Measurements from ENCODE around the gene MBLAC1. TPM values are rescaled to one million over a fixed set of nuclear protein-coding genes. Genes with fewer than 3 reads are reported as not detected.
"Not testable (repeated sequence)": the region's sequence is repeated elsewhere in the genome, so short reads cannot be mapped to it uniquely, and the experiment has no call there.

MBLAC1 gene
- total RNA-seq, 4 donors from 2014 or later: 1.4 to 7.4 (median 3.1) TPM

GRCh38 chr7:100137851-100138760, 11.3 kb downstream of the MBLAC1 start:
- no peak for ATAC-seq
- no peaks in the 10 kb centered on the region for H3K4me1 ChIP-seq
- intact Hi-C loops (cut with DNase I; ENCODE audit: low total_unique reads): no loop called here

GRCh38 chr7:100141555-100141949, 14.8 kb downstream of the MBLAC1 start:
- Histone ChIP-seq H3K4me1 (no peaks in the 10 kb centered on the region), H3K9me3 (no peaks in the 10 kb centered on the region), H3K4me3 (no peak overlapping the region), H3K27ac (no peak overlapping the region), H3K36me3 (no peaks in the 10 kb centered on the region), H3K27me3 (peaks cover 0 to 4% (median 3%) of the 10 kb centered on the region in 3 donors)
- intact Hi-C loops (cut with DNase I; ENCODE audit: low total_unique reads) (no loop called here), in situ Hi-C loops (cut with MboI; ENCODE audit: low sequenced_read_pairs in 4 of 4) (loop anchor here in 1 of 4 donors (25.0 kb wide), 1 partner anchor 196 kb away; no protein-coding TSS in a partner anchor)
- no peak for DNase-seq
- TF ChIP-seq POLR2A (IDR thresholded peaks at IDR 0.05) (no peak), CTCF (IDR thresholded peaks at IDR 0.05 in 4 of 5, conservative IDR thresholded peaks at IDR 0.05 in 1 of 5) (no peak)
- ATAC-seq: no peak

More at GRCh38 chr7:100137851-100138760, 11.3 kb downstream of the MBLAC1 start:
- TF ChIP-seq POLR2A (IDR thresholded peaks at IDR 0.05): no peak
- TF ChIP-seq CTCF (IDR thresholded peaks at IDR 0.05 in 4 of 5, conservative IDR thresholded peaks at IDR 0.05 in 1 of 5): no peak
- no peaks in the 10 kb centered on the region for H3K9me3 ChIP-seq
- in situ Hi-C loops (cut with MboI; ENCODE audit: low sequenced_read_pairs in 4 of 4): loop anchor here in 2 of 4 donors (10.0 to 25.0 kb wide), 2 partner anchors 153 to 199 kb away; no protein-coding TSS in a partner anchor
- H3K27ac ChIP-seq: no peak overlapping the region
- H3K27me3 ChIP-seq: peaks cover 0 to 4% (median 3%) of the 10 kb centered on the region in 3 donors
- H3K4me3 ChIP-seq: no peak overlapping the region
- no peak for DNase-seq
- H3K36me3 ChIP-seq: no peaks in the 10 kb centered on the region

- Histone ChIP-seq H3K4me3 (no peak overlapping the region), H3K9me3 (no peaks in the 10 kb centered on the region), H3K4me1 (no peaks in the 10 kb centered on the region), H3K36me3 (no peaks in the 10 kb centered on the region), H3K27ac (no peak overlapping the region), H3K27me3 (peaks cover 0 to 4% (median 3%) of the 10 kb centered on the region in 3 donors)
- DNase-seq: no peak
- in situ Hi-C loops (cut with MboI; ENCODE audit: low sequenced_read_pairs in 4 of 4) (loop anchor here in 1 of 4 donors (25.0 kb wide), 1 partner anchor 195 kb away; no protein-coding TSS in a partner anchor), intact Hi-C loops (cut with DNase I; ENCODE audit: low total_unique reads) (no loop called here)
- TF ChIP-seq CTCF (IDR thresholded peaks at IDR 0.05 in 4 of 5, conservative IDR thresholded peaks at IDR 0.05 in 1 of 5) (no peak), POLR2A (IDR thresholded peaks at IDR 0.05) (no peak)
- no peak for ATAC-seq
Measured at GRCh38 chr7:100142461-100142860, 15.7 kb downstream of the MBLAC1 start.

GRCh38 chr7:100146350-100146749, 19.6 kb downstream of the MBLAC1 start:
- H3K4me1 ChIP-seq: peaks cover 10% of the 10 kb centered on the region in 2 donors
- H3K27me3 ChIP-seq; intact Hi-C loops (cut with DNase I; ENCODE audit: low total_unique reads); H3K27ac ChIP-seq; H3K4me3 ChIP-seq; ATAC-seq; H3K36me3 ChIP-seq; H3K9me3 ChIP-seq; DNase-seq: not testable (repeated sequence)
- in situ Hi-C loops (cut with MboI; ENCODE audit: low sequenced_read_pairs in 4 of 4): loop anchor here in 1 of 4 donors (25.0 kb wide), 1 partner anchor 191 kb away; no protein-coding TSS in a partner anchor

GRCh38 chr7:100147278-100147677, 20.5 kb downstream of the MBLAC1 start:
- Histone ChIP-seq H3K4me1 (peaks cover 10% of the 10 kb centered on the region in 2 donors), H3K27ac (no peak overlapping the region), H3K36me3 (no peaks in the 10 kb centered on the region), H3K9me3 (no peaks in the 10 kb centered on the region), H3K4me3 (no peak overlapping the region), H3K27me3 (no peaks in the 10 kb centered on the region)
- in situ Hi-C loops (cut with MboI; ENCODE audit: low sequenced_read_pairs in 4 of 4): loop anchor here in 1 of 4 donors (25.0 kb wide), 1 partner anchor 190 kb away; no protein-coding TSS in a partner anchor
- intact Hi-C loops (cut with DNase I; ENCODE audit: low total_unique reads): no loop called here
- DNase-seq: no peak
- no peak for TF ChIP-seq CTCF (IDR thresholded peaks at IDR 0.05 in 4 of 5, conservative IDR thresholded peaks at IDR 0.05 in 1 of 5)
- TF ChIP-seq POLR2A (IDR thresholded peaks at IDR 0.05): no peak
- ATAC-seq: no peak
